Activated CD8-positive, alpha-beta memory T cell treated with anti-CD3 and anti-CD28 coated beads for 4 hours (primary cell): Measurements from ENCODE around the gene SHISA2.

ENCODE experiments used
- DNase-seq, 2 donors: peaks; one replicate each; pipeline ENCODE4 v3.0.0-alpha.2; 2020; ENCODE audit warnings: low read depth in 2 of 2

The SHISA2 gene

GRCh38 chr13:26048741-26049140, 3.1 kb downstream of the SHISA2 start:
- DNase-seq, result no peak

GRCh38 chr13:26047040-26047439, 4.8 kb downstream of the SHISA2 start:
- DNase-seq, result no peak

GRCh38 chr13:26046639-26047038, 5.2 kb downstream of the SHISA2 start:
- no peak for DNase-seq

GRCh38 chr13:26045142-26045541, 6.7 kb downstream of the SHISA2 start:
- no peak for DNase-seq

- DNase-seq, result no peak
These were observed 9.0 kb downstream of the SHISA2 start for GRCh38 chr13:26042785-26043184.

GRCh38 chr13:26041444-26041843, 10.4 kb downstream of the SHISA2 start:
- no peak for DNase-seq

GRCh38 chr13:26038931-26039475, 12.8 kb downstream of the SHISA2 start:
- DNase-seq, result no peak

GRCh38 chr13:26037302-26037701, 14.5 kb downstream of the SHISA2 start:
- no peak for DNase-seq

GRCh38 chr13:26036383-26036782, 15.4 kb downstream of the SHISA2 start:
- DNase-seq, result no peak

GRCh38 chr13:26034018-26034417, 17.8 kb downstream of the SHISA2 start:
- no peak for DNase-seq

- DNase-seq, result no peak
These were observed 21.5 kb downstream of the SHISA2 start for GRCh38 chr13:26030331-26030730.

GRCh38 chr13:26029581-26030136, 22.2 kb downstream of the SHISA2 start:
- no peak for DNase-seq

GRCh38 chr13:26026211-26026610, 25.6 kb downstream of the SHISA2 start:
- DNase-seq, result no peak

GRCh38 chr13:26025771-26026170, 26.0 kb downstream of the SHISA2 start:
- no peak for DNase-seq

GRCh38 chr13:26025196-26025595, 26.6 kb downstream of the SHISA2 start:
- no peak for DNase-seq

- DNase-seq, result no peak
These were observed 27.3 kb downstream of the SHISA2 start for GRCh38 chr13:26024558-26024957.

- DNase-seq, result no peak
These were observed 29.1 kb downstream of the SHISA2 start for GRCh38 chr13:26022538-26023292.

- no peak for DNase-seq
These were observed 29.9 kb downstream of the SHISA2 start for GRCh38 chr13:26021956-26022355.

GRCh38 chr13:26021516-26021915, 30.3 kb downstream of the SHISA2 start:
- DNase-seq, result no peak

- no peak for DNase-seq
These were observed 30.9 kb downstream of the SHISA2 start for GRCh38 chr13:26020891-26021290.

GRCh38 chr13:26019881-26020870, 31.6 kb downstream of the SHISA2 start:
- DNase-seq, result no peak

- DNase-seq, result no peak
These were observed 32.6 kb downstream of the SHISA2 start for GRCh38 chr13:26019251-26019650.
